GM19324 (cell line): ENCODE results near the gene RNF121.

Experiments used
- ATAC-seq: cut with Tn5 transposase; IDR thresholded peaks from one replicate; pipeline ENCODE4 v1.9.1; 2021; ENCODE audit warnings: mild to moderate bottlenecking, moderate library complexity; ENCODE audit not compliant: unreplicated experiment, low FRiP score

The RNF121 gene

DNA sequence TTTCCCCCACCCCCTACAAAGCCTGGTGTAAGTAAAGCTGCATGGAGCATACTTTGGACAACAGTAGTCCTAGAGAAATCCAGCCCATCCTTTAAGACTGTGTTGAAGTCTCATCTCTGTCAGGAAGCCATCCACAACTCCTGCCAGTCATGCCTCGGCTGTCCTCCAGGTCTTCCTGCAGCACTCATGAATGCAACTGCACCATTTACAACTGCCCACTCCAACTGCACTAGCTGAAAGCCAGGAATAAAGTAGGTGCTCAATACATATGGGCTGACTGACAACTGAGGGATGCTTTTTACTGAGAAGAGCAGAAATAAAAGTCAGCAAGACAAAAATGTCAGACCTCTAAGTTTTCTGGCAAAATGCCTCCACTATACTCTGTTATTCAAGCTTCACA lies 97.2 kb downstream of the RNF121 start:
- ATAC-seq = no peak

DNA sequence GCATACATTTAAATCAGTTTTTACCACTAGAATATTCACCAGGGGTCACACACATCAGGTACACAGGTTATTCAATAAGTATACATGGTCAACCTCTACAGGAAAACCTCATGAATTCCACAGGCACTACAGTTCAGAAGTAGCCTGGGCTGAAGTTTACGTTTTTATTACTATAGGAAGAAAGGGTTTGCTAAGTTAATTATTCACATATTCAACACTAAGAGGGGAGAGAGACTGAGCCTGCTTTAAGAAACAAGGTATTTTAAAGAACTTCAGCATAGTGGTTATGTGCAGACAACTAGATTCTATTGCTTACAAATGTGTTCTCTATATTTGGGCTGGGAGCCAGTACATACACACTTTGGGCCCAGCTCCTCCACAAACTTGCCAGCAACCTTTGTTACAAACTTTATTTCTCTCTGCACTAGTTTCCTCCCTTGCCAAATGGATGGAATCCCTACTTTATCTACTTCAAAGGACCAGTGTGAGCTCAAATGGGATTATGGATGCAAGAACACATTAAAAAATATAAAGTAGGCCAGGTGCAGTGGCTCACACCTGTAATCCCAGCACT lies 101.7 kb downstream of the RNF121 start:
- ATAC-seq = no peak

DNA sequence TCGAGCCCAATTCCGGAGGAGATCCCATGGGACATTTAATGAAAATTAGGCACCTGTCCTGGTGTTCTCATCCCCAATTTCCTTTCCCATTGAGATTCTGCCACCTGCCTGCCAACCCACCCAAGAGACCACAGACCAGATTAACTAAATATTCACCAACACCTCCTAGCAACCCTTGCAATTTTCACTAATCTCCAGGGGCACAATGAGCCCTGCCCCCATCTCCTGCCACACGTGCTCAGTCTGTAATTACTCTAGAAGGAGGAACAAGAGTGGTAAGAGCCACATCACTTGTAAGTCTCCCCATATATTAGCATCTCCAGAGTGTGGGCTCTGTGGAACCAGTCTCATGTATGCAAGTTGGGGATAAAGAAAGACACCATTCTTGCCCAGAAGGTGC lies 107.8 kb downstream of the RNF121 start:
- ATAC-seq = no peak

GRCh38 chr11:72037554-72038311 lies 108.9 kb downstream of the RNF121 start:
- no peak for ATAC-seq

- ATAC-seq = no peak
Measured at GRCh38 chr11:72038491-72038890, 109.6 kb downstream of the RNF121 start.

GRCh38 chr11:72039031-72039855 lies 110.4 kb downstream of the RNF121 start:
- ATAC-seq = no peak

DNA sequence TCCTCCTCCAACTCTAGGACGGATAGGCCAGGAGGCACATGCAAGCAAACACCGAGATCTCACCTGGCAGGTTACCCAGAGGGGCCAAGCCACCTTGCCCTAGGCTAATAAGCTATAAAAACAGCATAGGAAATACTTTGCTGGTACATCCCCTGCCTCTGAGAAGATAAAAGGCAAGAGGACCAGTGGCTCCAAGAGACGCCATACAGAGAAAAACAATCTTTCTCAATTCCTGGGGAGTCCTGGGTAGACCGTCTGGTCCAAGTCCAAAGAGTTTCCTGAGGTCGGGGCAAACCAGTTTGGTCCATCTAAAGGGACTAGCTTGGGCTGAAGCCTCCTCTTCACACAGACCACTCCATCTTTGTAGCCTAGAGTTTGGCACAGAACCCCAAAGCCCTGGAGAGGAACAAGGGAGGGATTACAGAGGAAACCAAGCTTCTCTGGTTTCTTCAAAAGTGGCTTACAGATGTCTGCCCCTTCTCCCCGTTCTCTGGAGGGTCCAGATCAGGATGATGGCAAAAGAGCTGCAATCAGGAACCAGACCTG lies 111.1 kb downstream of the RNF121 start:
- ATAC-seq = no peak

- ATAC-seq = no peak
Measured at GRCh38 chr11:72040491-72041363, 111.9 kb downstream of the RNF121 start.

- ATAC-seq = no peak
Measured at GRCh38 chr11:72041364-72042063, 112.7 kb downstream of the RNF121 start.

DNA sequence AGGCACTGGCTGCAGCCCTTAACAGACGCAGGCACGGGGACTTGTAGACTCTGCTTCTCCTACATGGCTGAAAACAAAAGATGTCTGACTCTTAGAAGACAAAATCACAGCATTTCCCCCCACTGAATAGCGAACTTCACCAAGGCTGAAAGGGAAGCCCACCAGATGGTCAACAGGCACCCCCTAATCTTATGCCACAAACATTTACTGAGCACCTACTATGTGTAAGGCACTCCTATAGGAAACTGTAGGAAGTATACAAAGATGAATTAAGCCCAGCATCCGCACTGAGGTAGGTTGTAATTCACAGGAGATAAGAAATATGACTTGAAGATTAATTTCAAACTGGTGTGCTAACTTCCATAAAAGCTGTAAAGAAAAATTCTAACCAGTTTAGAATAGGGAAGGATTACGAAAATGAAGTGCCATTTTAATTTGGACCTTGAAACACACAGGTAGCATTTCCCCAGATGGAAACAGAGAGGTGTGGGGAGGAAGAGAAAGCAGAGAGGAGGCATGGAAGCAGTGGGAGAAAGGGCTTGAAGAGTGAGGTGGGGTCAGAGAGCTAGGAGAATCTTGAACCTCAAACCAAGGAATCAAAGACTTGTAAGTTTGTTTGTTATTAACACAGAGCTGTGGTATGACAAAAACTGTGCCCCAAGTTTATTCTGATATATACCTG lies 113.4 kb downstream of the RNF121 start:
- ATAC-seq = no peak

GRCh38 chr11:72045849-72046248 lies 117.0 kb downstream of the RNF121 start:
- no peak for ATAC-seq
